CD4-positive, alpha-beta T cell treated with Interleukin-4 for 1 hour (primary cell): ENCODE measurements around the gene FIGN.

ENCODE experiments used
- DNase-seq, 2 donors: peaks; one replicate each; pipeline ENCODE4 v3.0.0-alpha.2; 2020 to 2022

The FIGN gene

GRCh38 chr2:163552758-163553157, 183.1 kb downstream of the FIGN start:
- no peak for DNase-seq

GRCh38 chr2:163551616-163552373, 184.0 kb downstream of the FIGN start:
- DNase-seq: no peak

- DNase-seq: no peak
Observed at GRCh38 chr2:163548970-163549369, 186.8 kb downstream of the FIGN start.
